GM19452 (cell line): ENCODE data around the gene EVI2A.

Source experiments
- ATAC-seq: cut with Tn5 transposase; IDR thresholded peaks from one replicate; pipeline ENCODE4 v1.9.1; 2021; ENCODE audit not compliant: unreplicated experiment

The EVI2A gene

GRCh38 chr17:31279401-31279800, 42.0 kb downstream of the EVI2A start:
- no peak for ATAC-seq

DNA sequence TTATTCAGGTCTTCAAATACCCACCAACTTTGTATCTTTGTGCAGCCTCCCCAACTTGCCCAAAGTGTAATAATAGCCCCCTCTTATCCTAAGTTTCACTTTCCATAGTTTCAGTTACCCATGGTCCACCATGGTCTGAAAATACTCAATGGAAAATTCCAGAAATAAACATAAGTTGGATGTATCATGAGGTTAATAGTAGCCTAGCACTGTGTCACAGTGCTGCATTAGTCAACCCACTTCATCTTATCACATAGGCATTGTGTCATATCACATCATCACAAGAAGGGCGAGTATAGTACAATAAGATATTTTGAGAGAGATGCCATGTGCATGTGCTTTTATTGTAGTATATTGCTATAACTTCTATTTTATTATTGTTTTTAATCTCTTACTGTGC, 46.3 kb downstream of the EVI2A start:
- ATAC-seq = no peak

DNA sequence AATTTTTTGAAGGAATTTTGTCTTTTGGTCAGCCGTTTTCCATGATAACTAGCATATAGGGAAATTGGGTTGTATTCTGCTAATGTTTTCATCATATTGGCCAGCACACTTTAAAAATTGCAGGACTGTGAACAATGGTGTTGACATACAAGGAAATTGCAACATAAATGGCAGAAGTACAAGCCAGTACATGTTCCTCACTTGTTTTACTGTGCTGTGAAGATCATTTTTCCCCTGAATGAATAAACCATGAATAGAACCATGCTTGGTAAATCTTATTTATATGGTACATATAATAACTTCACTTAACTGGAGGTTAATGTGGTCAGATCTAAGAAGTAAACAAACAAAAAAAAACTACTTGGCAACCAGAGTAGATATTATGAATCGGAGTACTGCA, 47.2 kb downstream of the EVI2A start:
- ATAC-seq = no peak

DNA sequence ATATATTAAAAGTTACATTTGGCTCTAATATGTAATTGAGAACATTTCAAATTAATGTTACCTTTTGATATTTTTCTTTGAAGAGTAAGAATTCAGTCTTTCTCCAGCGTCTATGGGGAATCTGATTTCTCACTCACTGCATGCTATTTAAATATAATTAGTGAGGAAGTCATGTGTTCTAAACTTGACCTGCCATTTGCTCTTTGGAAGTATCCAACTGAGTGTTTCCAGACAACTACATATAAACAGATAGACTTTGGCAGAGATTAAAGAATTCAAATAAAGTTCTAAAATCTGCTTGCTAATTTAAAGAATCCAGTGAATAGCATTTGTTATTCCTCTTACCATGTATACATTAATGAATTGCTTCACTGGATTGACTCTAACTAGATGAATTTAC, 47.9 kb downstream of the EVI2A start:
- ATAC-seq = no peak

- ATAC-seq = no peak
Observed at GRCh38 chr17:31272803-31273202, 48.6 kb downstream of the EVI2A start.

- no peak for ATAC-seq
Observed at GRCh38 chr17:31272236-31272635, 49.2 kb downstream of the EVI2A start.

DNA sequence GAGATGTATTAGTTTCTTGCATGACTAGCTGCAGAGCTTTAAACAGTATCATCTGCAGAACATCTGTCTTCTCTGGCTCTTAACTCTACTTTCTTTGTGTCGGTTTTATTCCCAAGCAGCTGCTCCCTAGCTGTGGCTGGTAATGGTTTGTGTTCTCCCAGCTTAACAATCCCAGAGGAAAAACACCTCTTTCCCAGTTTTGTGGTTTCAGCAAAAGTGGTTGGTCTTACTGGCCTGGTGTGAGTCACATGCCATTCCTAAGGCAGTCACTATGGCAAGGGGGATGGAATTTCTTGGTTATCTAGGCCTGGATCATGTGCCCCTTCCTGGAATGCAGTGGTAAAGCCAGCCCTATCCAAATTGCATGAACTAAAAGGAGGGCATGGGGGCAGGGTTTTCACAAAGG, 51.8 kb downstream of the EVI2A start:
- ATAC-seq = no peak

- no peak for ATAC-seq
Observed at GRCh38 chr17:31269036-31269577, 52.3 kb downstream of the EVI2A start.
